ENCODE data around the gene SLC41A3. TPM values are rescaled to one million over a fixed set of nuclear protein-coding genes. Genes with fewer than 3 reads are reported as not detected.
A peak's percentile ranks its signal among the peaks of the same experiment; 100 is the strongest.

Gene SLC41A3
- total RNA-seq, 1 donor from 2014 or later = 62.9 TPM

GRCh38 chr3:126125341-126125740 is 41.4 kb upstream of the SLC41A3 start:
- DNase-seq (ENCODE audit: extremely low spot score in 2 of 2) = peak; percentile 60 to 72
- Histone ChIP-seq H3K4me3 (no peak overlapping the region), H3K27ac (no peak overlapping the region), H3K4me1 (no peaks in the 10 kb centered on the region), H3K36me3 (no peaks in the 10 kb centered on the region), H3K9me3 (no peaks in the 10 kb centered on the region), H3K27me3 (no peaks in the 10 kb centered on the region)
- intact Hi-C loops (cut with DNase I) = loop anchor here (5.0 kb wide), 1 partner anchor 272 kb away; no protein-coding TSS in a partner anchor
- no peak for TF ChIP-seq CTCF (IDR thresholded peaks at IDR 0.05)
- no peak for TF ChIP-seq POLR2AphosphoS5 (IDR thresholded peaks at IDR 0.05; ENCODE audit: insufficient read depth in 1 of 2, low read depth in 1 of 2)
- no peak for TF ChIP-seq POLR2A (IDR thresholded peaks at IDR 0.05)

GRCh38 chr3:126124896-126125295 is 41.0 kb upstream of the SLC41A3 start:
- Histone ChIP-seq H3K27ac (no peak overlapping the region), H3K9me3 (no peaks in the 10 kb centered on the region), H3K4me3 (no peak overlapping the region), H3K27me3 (no peaks in the 10 kb centered on the region), H3K4me1 (no peaks in the 10 kb centered on the region), H3K36me3 (no peaks in the 10 kb centered on the region)
- intact Hi-C loops (cut with DNase I) = loop anchor here (5.0 kb wide), 1 partner anchor 272 kb away; no protein-coding TSS in a partner anchor
- DNase-seq (ENCODE audit: extremely low spot score in 2 of 2) = peak; percentile 29 to 61
- TF ChIP-seq CTCF (IDR thresholded peaks at IDR 0.05) (no peak), POLR2A (IDR thresholded peaks at IDR 0.05) (no peak), POLR2AphosphoS5 (IDR thresholded peaks at IDR 0.05; ENCODE audit: insufficient read depth in 1 of 2, low read depth in 1 of 2) (no peak)

GRCh38 chr3:126124148-126124868 is 40.4 kb upstream of the SLC41A3 start:
- intact Hi-C loops (cut with DNase I) = no loop called here
- DNase-seq (ENCODE audit: extremely low spot score in 2 of 2) = peak in 1 of 2 donors; percentile 71

GRCh38 chr3:126121632-126122031 is 37.7 kb upstream of the SLC41A3 start:
- Histone ChIP-seq H3K9me3 (no peaks in the 10 kb centered on the region), H3K4me3 (no peak overlapping the region), H3K27ac (no peak overlapping the region), H3K27me3 (no peaks in the 10 kb centered on the region), H3K4me1 (no peaks in the 10 kb centered on the region), H3K36me3 (no peaks in the 10 kb centered on the region)
- intact Hi-C loops (cut with DNase I) = no loop called here
- no peak for TF ChIP-seq CTCF (IDR thresholded peaks at IDR 0.05)
- no peak for TF ChIP-seq POLR2AphosphoS5 (IDR thresholded peaks at IDR 0.05; ENCODE audit: insufficient read depth in 1 of 2, low read depth in 1 of 2)
- no peak for TF ChIP-seq POLR2A (IDR thresholded peaks at IDR 0.05)
- DNase-seq (ENCODE audit: extremely low spot score in 2 of 2) = peak in 1 of 2 donors; percentile 5

More at GRCh38 chr3:126124148-126124868, 40.4 kb upstream of the SLC41A3 start:
- no peak overlapping the region for H3K4me3 ChIP-seq
- no peaks in the 10 kb centered on the region for H3K4me1 ChIP-seq
- H3K36me3 ChIP-seq = no peaks in the 10 kb centered on the region
- no peak for TF ChIP-seq POLR2A (IDR thresholded peaks at IDR 0.05)
- no peaks in the 10 kb centered on the region for H3K9me3 ChIP-seq
- no peaks in the 10 kb centered on the region for H3K27me3 ChIP-seq
- no peak overlapping the region for H3K27ac ChIP-seq

- Histone ChIP-seq H3K27me3 (no peaks in the 10 kb centered on the region), H3K4me3 (no peak overlapping the region), H3K27ac (no peak overlapping the region), H3K9me3 (no peaks in the 10 kb centered on the region), H3K36me3 (no peaks in the 10 kb centered on the region), H3K4me1 (no peaks in the 10 kb centered on the region)
- intact Hi-C loops (cut with DNase I) = no loop called here
- no peak for TF ChIP-seq POLR2AphosphoS5 (IDR thresholded peaks at IDR 0.05; ENCODE audit: insufficient read depth in 1 of 2, low read depth in 1 of 2)
- TF ChIP-seq CTCF (IDR thresholded peaks at IDR 0.05) = no peak
- TF ChIP-seq POLR2A (IDR thresholded peaks at IDR 0.05) = no peak
- DNase-seq (ENCODE audit: extremely low spot score in 2 of 2) = peak; percentile 6 to 25
These were observed 37.1 kb upstream of the SLC41A3 start for GRCh38 chr3:126121074-126121473.
